ENCODE measurements around the gene C22orf39. TPM values are rescaled to one million over a fixed set of nuclear protein-coding genes. Genes with fewer than 3 reads are reported as not detected.
A peak's percentile ranks its signal among the peaks of the same experiment; 100 is the strongest.

C22orf39 gene
- polyA plus RNA-seq, 10 donors, result 29.0 to 38.4 (median 33.8) TPM

DNA sequence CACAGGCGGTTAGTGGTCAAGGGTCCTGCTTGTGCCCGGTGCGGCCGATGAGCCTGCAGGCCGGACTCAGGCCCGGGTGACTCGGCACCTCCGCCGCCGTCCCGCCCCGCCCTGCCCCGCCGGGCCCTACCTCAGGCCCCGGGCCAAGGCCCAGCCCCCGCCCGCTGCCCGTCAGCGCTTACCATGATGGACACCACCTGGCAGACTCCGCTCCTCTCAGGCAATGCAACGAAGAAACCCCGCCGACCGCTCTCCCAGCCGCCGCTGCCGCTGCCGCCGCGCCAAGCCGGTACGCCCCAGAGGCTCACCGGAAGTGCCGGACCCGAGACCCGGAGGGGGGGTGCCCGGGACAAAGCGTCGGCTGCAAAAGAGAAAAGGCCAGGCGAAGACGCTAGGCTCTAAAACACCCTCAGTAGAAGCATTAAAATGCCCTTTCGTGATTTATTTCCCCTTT, 31.4 kb upstream of the C22orf39 start, which contains the start of gene UFD1:
TSS of gene UFD1 (minus strand) at position 293 of the 454 bp plus-strand sequence. CDS start at position 185, 108 bp downstream.
- DNase-seq, result peak in 1 of 3 donors; percentile 28

DNA sequence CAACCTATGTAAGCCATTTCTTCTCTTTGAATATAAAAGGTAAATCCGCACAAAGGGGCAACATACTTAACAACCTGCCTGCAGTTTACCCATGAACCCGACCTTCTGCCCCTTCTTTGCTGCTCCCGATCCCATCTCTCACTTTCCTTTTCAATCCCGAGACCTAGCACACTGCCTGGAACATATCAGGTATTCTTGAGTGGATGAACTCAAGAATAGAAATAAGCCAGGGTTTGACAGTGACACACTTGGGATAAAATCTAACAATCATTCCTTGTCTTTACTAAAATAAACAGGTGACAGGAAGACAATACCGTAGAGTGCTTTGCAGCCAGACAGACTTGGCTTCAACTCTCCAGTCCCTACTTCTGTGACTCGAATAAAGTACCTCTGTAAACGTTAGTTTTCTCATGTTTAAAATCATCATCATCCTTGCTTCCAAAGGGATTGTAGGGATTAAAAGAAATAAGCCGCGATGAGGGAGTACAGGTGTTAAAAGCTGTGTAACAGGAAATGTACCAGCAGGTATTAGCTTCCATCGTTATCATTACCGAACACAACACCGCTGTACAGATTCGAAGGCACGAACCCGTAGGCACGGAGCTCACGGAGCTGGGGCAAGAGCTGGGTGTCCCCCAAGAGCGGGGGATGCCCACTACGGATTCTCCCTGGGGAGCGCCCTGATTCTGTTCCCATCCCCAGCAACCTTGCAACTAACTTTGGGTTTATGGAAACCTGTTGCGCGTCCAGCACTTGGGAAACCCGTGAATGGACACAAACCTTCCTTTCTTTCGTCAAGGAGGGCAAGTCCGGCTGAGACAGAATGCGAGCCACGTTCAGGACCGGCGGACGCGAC, 30.8 kb upstream of the C22orf39 start:
- peak in 1 of 3 donors; percentile 20 for DNase-seq

GRCh38 chr22:19477321-19478044, 30.0 kb upstream of the C22orf39 start:
- DNase-seq, result peak in 2 of 3 donors; percentile 1 to 36

DNA sequence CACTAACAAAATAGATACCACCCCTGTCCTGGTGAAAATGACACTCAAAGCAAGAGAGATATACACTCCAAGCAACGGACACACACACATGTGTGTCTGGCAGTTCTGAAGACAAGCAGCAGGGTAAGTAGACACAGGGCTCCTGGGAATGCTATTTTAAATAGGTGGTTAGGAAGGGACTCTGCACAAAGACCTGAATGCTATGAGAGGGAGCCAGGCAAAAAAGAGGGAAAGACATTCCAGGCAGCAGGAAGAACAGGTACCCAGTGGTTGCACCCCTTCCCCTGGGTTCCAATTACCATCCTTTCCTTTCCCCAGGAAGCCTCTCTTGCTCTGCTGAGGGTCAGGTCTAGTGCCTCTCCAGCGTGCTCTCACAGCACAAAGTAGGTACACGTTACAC, 28.5 kb upstream of the C22orf39 start:
- DNase-seq, result no peak

GRCh38 chr22:19473578-19473977, 26.1 kb upstream of the C22orf39 start:
- DNase-seq, result no peak

GRCh38 chr22:19472233-19472632, 24.7 kb upstream of the C22orf39 start:
- no peak for DNase-seq

GRCh38 chr22:19471572-19471971, 24.1 kb upstream of the C22orf39 start:
- DNase-seq, result no peak

DNA sequence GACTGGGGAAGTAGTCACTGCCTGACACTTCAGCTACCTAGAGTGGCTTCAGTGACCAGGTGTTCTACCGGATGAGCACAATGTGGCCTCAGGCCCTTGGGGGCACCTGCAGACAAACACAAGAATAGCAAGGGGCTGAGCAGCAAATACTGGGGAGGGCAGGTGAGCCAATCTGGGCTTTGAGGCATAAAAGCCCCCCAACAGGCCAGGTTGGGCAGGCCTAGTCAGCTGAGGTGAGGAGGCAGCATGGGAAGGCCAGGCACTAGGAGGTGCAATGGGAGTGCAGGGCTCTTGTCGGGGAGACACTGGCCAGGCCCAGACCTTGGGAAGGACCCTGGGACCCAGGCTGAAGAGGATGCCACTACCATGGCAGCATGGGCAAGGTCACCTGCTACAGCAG, 22.5 kb upstream of the C22orf39 start:
- DNase-seq, result no peak

DNA sequence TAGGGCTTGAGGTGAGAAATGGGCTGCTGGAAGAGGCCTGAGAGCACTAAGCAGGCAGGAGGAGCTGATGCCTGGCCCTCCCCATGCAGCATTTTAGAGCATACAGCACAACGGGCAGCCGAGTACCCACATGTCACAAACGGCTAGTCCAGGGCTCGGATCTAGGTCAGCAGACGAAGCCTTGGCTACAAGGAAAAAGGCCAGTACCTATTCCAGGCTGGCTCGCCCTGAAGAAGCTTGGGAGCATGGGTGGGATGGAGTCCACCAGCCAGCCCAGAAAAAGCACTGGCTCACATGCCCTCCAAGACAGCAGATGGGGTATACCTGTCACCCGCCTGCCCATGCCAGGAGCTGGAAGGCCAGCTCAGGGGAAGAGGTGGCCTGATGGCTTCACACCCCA, 21.9 kb upstream of the C22orf39 start:
- no peak for DNase-seq

- no peak for DNase-seq
These were observed 20.4 kb upstream of the C22orf39 start for GRCh38 chr22:19467912-19468311.

- no peak for DNase-seq
These were observed 19.6 kb upstream of the C22orf39 start for GRCh38 chr22:19466848-19467752.

DNA sequence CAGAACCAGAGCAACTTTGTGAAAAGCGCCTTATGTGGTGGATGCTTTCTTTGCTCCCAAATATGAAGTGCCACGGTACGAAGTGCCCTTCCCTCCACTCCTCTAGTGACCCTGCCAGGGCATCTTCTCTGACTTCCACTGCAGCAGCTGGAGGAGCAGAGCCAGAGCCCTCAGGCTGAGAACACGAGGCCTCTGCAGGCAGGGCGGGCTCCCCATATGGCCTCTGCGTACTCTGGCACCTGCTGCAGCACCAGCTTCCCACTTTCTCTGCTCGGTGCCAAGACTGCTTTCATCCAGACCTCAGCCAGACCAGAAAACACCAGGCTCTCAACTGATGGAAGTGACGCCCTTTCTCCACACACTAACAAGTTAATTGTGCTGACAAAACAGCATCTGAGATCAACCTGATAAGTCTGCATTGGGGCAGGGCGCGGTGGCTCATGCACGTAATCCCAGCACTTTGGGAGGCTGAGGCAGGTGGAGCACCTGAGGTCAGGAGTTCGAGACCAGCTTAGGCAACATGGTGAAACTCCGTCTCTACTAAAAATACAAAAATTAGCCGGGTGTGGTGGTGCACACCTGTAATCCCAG, 18.7 kb upstream of the C22orf39 start:
- no peak for DNase-seq

GRCh38 chr22:19464975-19465374, 17.5 kb upstream of the C22orf39 start:
- no peak for DNase-seq

- no peak for DNase-seq
These were observed 17.0 kb upstream of the C22orf39 start for GRCh38 chr22:19464546-19464945.

DNA sequence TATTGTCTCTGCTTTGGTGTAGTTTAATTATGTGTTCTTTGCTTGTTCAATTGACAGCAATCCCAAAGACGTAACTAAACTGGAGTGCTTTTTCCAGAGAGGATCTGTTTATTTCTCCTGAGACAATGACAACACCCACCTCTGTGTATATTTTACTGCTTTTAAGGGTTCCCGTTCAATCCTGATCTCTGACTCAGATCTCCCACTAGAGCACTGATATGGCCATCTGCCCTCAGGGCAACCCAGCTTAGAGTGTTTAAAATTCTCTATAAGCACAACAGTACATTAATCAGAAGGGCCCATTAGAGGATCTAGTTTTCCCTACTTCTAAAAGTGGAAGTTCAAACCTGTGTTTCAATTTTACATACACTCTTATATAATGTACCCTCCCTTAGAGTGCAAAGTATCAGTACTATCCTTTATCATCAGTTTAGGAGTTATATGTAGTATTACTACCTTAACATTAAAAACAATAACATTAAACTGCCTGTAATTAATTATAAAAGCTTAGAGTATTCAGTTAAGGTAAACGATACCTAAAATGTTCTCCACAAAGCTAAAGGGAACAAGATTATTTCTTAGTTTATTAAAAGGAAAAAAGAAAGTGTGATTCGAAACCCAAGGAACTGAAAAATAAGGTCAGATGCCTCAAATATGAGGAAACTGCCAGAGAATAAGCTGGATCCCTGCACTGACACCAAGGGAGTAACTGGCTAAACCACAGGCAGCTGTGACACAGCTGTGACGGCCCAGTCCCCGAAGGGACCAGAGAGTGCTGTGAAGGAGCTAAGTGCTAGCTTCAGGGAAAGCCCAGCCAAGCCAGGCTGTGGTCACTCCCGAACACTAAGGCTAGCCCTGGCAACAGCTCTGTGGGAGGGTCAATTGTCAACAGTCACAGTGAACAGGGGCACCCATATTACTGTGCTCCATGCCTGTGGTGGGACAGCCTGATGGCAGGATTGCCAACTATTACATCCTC, 16.3 kb upstream of the C22orf39 start:
- DNase-seq, result no peak

DNA sequence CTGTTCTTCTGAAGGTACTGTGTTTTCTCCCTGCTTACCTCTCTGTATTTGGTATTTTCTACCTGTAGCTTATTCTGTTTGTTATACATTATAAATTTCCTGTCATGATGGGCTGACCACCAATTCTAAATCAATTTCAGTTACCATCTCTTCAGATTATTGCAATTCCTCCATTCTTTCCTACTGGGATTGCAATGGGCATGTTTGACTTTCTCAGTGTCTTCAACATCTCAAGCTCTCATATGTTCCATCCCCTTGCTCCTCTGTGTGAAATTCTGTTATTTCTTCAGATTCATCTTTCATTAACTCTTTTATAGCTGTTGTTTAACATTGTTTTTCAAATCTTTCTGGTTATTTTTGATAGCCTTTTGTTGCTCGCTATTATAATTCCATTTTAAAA, 15.5 kb upstream of the C22orf39 start:
- DNase-seq, result no peak

GRCh38 chr22:19461506-19461905, 14.0 kb upstream of the C22orf39 start:
- no peak for DNase-seq

DNA sequence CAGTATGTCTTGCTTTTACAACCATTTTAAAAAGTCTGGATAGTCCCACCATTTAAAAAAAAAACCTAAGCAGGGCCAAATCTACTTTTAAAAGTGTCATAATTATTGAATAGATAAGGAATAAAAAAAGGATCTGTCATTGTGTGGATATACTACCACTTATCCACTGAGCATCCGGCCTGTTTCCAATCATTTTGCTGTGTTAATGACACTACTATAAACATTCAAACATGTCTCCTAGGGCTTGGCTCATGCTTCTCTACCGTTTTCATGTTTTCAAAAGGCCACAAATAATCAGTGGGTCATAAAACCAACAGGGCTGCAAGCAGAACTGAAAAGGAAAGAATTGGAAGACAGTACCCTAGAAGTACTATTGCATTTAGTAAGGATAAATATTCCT, 12.5 kb upstream of the C22orf39 start:
- no peak for DNase-seq

DNA sequence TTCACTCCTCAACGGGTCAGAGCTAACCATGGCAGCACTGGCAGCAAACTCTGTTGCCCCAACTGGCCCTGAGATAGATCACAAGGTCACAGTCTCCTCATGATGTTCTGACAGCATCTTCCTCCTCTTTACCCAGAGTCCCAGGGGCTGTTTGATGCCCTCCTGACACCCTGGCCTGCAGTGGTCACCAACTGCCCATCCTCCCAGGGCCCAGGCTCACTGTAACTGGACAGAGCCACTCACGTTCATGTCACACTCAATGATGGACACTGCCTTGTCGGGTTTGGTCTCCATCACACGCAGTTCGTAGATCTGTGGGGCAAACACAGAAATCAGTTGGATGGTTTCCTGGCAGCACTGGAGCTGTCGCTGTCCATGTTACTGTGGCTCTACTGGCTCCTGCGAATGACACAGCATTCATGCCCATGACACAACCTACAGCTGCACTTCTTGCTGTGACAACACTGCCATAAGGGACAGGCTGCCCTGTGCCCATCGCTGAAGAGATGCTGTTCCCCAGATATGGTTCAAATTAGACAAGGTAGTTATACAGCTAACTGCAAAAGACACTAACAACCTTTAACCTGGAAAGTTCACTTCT, 10.4 kb upstream of the C22orf39 start:
- DNase-seq, result no peak

- DNase-seq, result no peak
These were observed 9.0 kb upstream of the C22orf39 start for GRCh38 chr22:19456541-19456940.

Data from muscle of back (tissue), 11 donors.